HK-2 (cell line): ENCODE measurements around the gene TMBIM6.

Experiments used
- DNase-seq: peaks from one replicate; pipeline ENCODE4 v3.0.0-alpha.2; 2018; ENCODE audit not compliant: unreplicated experiment

The TMBIM6 gene

DNA sequence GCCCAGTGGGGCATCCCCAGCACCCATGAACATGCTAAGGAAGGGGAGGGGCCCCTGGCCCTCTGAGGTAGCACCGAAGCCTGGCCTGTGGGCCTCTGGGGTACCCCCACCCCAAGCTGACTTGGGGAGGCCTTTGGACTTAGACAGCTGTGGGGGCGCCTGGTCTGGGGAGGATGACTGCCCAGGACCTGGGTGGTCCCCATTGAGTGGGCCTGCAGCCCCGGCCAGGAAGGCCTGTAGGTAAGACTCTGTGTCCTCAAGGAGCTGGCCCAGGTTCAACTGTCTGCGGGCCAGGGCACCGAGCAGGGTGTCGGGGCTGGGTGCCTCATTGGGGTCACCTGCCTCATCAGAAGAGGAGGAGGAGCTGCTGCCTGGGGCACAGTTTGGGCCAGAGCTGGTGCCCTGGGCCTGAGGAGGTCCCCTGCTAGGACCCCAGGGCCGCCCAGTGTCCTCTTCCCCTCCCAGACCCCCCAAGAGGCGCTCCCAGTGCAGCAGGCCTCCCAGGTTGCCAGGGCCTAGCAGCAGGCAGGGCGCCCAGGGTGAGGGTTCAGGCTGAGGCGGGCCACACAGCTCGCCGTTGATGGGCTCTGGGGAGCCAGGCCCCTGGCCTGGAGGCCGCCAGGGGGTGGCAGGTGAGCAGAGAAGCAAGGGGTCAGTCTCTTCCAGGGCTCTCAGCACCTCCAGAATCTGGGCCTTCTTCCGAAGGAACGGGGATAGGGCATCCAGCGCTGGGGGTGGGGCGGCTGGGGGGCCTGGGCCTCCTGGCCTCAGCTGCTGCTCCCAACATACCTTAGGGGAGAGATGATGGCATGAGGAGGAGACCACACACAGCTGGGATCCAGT lies 55.5 kb downstream of the TMBIM6 start:
- DNase-seq = no peak

DNA sequence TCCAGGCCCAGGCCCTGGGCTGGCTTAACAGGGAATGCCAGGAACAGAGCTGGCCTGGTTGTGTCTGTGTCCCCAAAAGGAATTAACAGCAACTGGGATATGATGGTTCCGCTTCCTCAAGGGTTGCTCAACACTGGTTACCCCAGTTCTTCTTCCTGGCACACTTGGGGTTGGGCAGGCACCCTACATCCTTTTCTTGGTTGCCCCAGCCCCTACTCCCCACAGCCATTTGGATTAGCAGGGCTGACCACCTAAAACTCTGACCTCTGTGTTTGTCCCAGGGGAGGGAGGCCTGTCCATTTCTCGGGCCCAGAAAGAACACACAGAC lies 56.1 kb downstream of the TMBIM6 start:
- DNase-seq = no peak

DNA sequence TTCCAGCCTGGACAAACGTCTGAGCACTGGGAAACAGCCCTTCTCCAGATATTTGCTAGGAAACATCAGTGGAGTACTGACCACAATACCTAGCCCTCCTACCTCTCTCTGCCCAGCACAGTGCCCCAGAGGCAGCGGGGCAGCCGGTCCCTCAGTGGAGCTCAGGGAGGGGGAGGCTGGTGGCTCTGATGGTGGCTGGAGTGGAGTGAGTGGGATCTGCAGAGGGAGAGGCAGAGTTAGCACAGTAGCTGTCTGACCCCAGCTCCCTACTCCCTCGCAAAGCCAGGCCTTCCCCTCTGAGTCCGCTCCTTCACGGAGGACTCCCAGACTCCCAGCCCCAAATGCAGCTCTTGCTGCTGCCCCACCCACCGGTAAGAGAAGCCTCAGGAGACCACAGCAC lies 56.9 kb downstream of the TMBIM6 start:
- DNase-seq = no peak

DNA sequence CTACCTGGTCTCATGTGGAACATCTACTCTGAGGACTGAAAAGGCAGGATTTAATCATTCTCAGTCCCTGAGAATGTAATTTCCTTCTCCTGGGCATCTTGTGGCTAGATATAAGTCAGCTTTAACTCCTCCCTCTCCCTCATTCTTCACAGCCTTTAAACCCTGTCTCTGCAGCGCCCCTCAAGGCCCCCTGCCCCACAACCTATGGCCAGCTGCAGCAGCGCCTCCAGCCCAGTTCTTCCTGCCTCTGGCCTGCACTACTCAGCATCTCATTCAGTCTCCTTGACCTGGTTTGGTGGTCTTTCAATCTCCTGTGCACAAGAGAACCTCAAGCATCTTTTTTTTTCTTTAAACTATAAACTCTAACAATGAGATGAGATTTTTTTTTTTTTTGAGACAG lies 57.6 kb downstream of the TMBIM6 start:
- DNase-seq = no peak

DNA sequence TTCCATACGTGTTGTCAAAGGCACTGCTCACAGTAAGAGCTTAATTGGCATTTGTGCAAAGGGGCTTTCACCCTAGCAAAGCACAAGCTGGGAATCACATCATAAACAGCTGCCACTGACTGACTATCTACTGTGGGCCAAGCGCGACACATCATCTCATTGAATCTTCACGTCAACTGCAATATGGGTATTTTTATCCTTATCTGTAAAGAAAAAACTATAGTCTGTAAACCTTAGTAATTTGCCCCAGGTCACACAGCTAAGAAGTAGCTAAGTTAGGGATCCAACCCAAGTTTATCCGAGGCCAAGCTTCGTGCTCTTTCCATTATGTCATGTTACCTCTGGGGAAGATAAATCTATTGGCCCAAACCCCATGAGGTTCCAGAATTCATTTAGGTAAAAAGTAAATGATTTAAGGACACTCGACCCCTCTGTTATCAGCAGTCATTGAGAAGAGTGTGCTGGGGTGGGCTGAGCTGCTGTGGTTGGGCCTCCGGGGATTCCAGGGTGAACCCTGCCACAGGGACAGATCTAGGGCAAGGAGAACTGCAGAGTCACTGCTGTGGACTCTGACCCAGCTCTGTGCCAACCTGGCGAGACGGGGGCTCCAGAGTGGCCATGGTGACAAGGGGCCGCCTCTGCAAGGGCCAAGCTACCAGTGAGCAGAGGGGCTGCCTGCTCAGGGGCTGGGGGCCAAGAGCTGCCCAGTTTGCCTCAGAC lies 59.2 kb downstream of the TMBIM6 start:
- DNase-seq = no peak

DNA sequence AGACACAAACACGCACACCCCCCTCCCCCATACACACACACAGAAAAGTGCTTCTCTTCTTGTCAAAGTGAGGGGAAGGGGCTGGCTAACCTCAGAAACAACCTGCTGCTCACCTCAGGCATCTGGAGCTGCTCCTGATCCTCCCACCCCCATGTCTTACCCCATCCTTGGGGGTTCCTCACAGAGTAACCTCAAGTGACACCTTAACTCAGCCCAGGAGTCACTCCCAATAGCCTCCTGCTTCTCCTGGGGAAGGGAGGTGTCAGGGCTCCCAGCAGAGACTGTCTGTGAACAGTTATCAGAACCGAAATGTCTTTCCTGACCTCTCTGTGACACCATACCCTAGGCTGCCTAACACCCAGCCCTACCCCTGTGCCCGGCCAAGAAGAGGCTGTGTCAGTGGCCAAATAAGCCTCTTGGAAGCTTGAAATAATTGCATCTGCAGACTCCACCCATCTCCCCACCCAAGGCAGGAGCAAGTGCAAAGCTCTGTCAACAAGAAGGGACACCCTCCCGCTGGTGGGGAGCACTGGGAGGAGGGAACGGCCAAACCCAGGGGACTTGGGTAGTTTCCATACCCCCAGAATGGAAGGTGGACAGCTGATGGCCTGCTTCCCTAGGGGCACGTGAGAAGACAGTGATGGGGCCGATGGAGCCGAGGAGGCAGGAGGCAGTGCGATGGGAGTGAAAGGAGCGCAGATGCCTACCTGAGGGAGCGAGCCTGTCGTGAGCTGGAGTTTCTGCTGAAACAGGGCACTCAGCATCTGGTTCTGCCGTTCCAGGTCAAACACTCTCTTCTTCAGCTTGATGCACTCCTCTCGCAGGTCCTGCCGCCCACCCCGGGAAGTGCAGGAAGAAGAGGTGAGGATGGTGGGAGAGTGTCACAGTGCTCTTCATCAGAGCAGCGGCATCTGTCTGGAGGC lies 60.0 kb downstream of the TMBIM6 start:
- DNase-seq = no peak

DNA sequence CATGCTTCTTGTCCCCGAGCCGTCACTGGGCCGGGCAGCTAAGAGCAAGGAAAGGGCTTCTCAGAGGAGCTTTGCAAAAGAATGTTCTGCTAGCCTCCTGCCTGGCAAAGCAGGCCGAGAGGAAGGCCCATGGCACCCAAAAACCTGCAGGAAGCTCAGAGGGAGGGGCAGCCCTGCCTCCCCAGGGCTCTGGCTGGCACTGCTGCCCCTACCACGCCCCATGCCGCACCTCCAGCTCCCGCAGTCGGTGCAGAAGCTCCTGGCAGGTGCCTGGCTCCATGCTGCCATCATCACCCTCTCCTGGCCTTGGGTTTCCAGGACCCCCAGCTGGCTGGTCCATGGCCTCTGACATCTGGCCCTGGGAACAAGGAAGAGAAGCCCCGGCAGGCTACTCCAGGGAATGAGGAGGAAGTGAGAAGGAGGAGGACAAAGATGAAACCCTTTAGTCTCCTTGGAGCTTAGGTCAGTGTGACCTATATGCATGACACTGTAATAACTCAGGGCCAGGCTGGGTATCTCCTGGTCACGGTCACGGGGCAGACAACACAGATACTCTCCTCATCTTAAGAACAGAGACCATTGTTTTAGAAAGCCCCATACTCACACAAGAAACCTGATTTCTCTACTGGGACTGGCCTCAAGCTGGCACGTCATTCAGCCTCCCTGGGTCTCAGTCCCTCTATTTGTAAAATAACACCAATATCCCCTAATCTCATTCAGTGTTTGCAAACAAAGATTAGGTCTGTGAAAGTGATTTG lies 62.5 kb downstream of the TMBIM6 start:
- DNase-seq = no peak

DNA sequence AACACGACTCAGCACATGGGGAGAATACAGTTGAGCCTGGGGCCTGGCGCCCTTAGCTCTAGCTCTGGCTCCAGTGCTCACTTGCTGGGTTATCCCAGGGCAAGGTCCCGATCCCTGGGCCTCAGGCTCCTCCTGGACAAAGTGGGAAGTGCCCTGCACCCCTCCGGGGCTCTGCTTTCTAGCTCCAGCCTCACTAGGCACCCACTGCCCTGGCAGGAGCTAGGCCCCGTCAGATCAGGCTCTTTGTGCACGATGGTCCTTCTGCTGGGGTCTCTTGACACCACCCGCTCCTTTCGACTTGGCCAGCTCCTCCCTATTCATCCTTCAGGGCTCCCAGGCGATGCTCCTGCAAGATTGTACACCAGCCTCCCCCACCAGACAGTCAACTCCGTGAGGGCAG lies 63.5 kb downstream of the TMBIM6 start:
- no peak for DNase-seq

DNA sequence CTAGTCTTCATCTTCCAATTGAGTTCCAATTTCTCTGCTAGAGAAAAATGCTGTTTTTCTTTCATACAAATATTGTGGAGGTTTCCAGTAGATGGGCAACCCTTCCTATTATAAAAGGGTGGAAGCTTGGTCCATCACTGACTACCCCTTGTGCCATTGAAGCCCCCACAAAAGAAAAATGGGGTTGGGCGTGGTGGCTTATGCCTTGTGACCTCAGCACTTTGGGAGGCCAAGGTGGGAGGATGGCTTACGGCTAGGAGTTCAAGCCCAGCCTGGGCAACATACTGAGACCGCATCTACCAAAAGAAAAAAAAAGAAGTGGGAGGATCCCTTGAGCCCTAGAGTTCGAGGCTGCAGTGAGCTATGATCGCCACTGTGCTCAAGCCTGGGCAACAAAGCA lies 64.1 kb downstream of the TMBIM6 start:
- DNase-seq = no peak

DNA sequence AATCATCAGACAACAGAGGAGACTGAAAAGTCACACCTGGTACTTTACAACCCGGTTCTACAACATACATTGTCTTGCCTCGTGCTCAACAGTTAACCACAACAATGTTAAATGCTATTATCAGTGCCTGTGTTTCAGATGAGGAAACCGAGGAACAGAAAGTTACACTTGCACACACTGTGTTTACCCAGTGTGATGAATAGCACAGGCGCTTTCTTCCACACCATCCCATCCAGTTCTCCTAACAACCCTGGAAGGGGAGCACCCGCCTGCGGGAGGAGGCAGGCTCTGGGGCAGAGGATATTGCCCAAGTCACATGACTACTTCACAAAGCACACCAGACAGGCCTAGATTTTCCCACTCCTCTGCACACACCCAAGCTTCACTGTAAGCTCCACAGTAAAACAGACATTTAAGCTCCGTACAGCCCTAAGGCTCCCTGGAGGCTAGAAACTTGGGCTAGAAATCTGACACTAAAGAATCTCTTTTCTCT lies 65.0 kb downstream of the TMBIM6 start:
- DNase-seq = no peak

DNA sequence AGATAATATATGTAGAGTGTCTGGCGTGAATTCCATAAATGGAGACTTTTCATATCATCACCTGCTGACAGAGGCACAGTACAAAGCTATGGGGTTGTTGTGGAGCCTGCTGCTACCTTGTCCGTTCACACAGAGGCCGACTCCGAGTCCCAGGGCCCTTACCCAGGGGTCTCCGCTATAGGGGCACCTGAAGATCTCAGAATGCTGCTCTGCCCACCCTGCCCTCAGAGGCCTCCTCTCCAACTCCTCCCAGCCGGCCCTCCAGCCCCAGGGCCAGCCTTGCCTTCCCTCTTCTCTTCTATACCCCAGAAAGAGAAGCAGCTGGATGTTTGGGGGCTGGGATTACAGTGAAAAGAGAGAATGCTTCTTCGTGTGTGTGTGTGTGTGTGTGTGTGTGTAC lies 65.5 kb downstream of the TMBIM6 start:
- DNase-seq = no peak

DNA sequence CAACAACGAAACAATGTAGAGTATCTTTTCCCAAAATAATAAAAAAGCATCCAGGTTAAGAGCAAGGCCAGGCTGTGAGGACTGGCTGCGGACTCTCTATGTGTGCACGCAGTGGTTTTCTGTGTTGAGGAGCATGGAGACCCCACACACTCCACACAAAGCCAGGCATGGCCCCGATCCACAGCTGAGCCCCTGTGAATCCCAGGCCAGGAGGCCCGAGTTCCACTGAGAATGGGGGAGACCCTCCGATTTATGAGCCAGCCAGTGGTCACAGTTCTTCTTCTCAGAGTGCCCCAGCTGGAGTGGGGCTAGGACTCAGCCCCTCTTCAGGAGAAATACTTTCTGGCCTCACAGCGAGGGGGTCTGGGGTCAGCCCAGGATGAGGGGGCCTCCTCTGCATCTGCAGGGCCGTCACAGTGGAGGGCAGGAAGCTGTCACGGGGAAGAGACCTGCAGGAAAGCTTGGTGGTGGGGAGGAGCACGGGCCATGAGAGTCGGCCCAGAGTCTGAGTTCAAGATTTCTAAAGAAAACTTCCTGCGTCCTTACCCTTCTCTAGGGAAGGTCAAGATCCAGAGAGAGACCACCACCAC lies 66.7 kb downstream of the TMBIM6 start:
- no peak for DNase-seq

DNA sequence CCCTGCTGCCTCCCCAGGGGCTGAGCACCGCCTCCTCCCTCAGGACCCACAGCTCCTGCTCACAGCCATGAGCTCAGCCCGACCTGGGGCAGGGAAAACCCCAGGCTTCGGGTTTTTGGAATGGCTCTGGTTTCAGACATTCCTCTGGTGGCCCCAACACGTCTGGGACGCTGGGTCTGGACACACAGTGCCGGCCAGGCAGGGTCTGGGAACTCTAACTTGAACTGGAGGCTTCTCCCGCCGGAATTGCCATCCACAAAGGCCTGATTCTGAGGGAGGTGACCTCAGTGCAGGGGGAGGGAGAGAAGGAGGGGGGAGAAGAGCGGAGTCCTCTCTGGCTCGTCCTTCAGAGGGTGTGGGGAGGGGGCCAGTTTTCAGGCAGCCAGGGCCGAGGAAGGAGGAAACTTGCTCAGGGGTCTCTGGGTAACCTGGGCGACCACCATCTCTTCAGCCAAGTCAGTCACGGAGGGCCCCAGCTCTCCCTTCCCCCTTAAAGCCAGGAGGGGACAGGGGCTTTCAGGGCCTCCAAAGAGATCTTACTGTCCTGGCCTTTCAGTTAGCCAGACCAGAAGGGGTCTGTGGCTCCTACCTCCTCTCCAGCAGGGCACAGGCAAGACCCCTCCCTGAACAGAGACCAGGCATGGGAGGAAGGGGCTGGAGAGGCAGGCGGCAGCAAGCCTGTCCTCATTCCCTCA lies 67.5 kb downstream of the TMBIM6 start:
- no peak for DNase-seq

DNA sequence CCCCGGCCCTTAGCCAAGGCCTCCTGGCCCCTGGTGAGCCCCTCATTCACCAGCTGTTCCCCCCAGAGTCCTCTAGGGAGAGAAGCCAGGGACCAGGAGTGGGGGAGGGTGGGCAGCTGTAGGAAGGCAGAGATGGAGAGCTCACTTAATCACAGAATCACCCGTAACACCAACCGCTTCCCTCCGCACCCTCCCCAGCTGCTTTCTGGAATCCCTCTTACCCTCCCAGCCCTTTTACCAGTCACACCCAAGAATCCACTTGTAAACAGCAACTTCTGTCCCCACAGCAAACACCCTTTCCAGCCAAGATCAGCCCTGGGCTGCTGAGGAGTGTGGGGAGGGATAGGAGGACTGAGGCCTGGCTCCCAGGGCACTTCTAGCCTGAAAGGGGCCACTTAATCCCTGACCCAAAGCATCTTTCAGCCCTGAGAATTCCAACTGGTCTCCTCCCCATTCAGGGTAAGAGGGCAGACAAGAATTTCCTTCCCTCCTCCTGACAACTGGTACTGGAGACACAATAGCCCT lies 68.1 kb downstream of the TMBIM6 start:
- DNase-seq = no peak

DNA sequence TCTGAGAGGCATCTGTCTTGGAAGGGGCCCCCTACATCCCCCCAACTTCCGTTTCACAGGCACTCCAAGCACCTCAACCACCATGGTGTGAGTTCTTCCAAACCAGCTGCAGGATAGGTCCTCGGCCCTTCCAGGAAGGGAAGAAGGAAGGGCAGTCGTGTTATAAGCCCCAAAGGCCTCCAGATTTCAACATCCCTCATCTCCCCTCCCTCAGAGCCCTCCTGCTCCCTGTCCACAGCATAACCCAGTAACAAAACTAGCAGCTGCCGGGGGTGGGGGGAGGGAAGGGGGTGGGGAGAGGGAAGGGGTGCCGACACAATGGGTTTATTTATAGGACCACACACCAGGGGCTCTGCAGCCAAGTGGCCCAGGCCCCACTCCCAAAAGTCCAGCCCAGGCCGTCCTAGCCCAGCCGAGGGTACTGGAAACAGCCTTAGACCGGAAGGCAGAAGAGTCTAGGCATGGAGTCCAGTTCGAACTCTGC lies 68.6 kb downstream of the TMBIM6 start:
- DNase-seq = no peak

DNA sequence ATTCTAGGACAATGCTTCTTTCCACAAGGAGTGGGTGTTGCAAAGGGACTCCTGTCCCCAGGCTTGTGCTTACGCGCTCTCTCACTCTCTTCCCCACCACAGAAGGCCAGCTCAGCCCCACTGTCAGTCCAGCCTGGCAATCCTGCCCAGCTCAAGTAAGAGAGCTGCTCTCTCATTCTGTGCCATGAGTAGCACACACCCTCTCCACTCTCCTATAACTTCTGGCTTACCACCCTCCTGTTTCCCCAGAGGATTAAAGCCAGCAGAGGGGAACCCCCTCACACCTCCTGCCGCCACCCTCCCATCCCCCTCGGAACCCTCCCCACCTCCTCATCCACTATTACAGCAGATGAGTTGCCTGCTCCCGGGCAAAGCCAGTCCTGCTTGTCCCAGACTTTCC lies 69.8 kb downstream of the TMBIM6 start:
- DNase-seq = no peak

DNA sequence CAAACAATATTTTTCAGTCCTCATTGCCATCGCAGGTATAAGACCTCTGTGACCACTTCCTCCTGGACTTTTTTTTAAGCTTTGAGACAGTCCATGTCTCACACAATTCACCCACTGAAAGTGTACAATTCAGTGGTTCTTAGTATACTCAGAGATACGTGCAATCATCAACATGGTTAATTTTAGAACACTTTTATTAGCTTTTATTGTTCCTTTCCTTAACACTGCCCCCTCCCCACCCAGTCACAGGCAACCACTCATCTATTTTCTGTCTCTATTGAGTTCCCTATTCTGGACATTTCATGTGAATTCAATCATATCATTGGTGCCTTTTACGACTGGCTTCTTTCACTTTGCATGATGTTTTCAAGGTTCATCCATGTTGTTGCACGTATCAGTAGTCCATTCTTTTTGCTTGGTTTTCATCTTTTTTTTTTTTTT lies 70.6 kb downstream of the TMBIM6 start:
- DNase-seq = no peak

DNA sequence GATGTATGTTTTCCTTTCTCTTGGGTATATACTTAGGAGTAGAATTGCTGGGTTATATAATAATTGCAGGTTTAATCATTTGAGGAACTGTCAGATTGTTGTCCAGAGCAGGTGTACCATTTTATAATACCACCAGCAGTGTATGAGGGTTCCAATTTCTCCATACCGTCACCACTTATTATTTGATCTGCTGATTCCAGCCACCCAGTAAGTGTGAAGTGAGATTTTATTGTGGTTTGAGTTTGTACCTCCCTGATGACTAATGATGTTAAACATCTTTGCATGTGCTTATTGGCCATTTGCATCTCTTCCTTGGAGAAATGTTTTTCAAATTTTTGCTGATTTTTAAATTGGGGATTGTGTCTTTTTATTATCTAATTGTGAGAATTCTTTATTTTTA lies 71.8 kb downstream of the TMBIM6 start:
- DNase-seq = no peak
